ENCODE results near the gene SAMHD1.
A peak's percentile ranks its signal among the peaks of the same experiment; 100 is the strongest.
"Not testable (repeated sequence)": the region's sequence is repeated elsewhere in the genome, so short reads cannot be mapped to it uniquely, and the experiment has no call there.

SAMHD1 gene

GRCh38 chr20:36906086-36906485 is 45.4 kb downstream of the SAMHD1 start:
- not testable (repeated sequence) for DNase-seq

GRCh38 chr20:36905566-36905965 is 45.9 kb downstream of the SAMHD1 start:
- DNase-seq = not testable (repeated sequence)

DNA sequence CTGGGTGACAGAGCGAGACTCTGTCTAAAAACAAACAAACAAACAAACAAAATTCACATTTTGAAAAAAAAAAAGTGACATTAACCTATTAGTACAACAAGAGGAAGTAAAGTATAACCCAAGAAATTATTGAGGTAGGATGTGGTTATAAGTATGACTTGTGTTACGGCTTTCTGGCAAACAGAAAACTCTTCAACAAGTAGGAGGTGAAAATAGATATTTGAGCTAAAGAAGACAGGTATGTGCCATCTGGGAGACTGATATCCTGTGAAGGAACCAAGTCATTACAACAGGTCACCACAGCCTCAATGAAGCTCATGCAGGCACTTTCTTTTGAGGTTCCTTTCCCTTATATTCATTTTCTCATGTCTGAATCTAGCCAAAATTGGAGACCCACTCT is 46.8 kb downstream of the SAMHD1 start:
- DNase-seq = no peak

DNA sequence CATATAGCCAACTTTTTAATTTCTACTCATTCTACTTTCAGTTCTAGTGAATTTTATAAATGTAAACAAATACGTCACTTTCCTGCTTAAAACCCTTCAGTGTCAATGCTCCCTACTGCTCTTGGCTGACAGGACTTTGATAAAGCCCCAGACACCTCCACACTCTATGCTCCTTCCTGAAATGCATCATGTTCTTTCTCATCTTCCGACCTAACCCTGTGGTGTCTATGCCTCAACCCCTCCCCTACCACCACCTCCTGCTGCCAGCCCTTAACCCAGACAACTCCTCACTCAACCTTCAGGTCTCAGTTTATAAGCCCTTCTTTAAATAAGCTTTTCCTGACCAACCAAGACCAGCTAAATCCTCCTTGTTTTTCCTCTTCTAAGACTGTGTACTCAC is 56.5 kb downstream of the SAMHD1 start:
- no peak for DNase-seq

GRCh38 chr20:36893801-36894200 is 57.7 kb downstream of the SAMHD1 start:
- DNase-seq = no peak

GRCh38 chr20:36891211-36891610 is 60.3 kb downstream of the SAMHD1 start:
- no peak for DNase-seq

GRCh38 chr20:36890586-36890985 is 60.9 kb downstream of the SAMHD1 start:
- DNase-seq = no peak

GRCh38 chr20:36888880-36889516 is 62.5 kb downstream of the SAMHD1 start:
- DNase-seq = no peak

DNA sequence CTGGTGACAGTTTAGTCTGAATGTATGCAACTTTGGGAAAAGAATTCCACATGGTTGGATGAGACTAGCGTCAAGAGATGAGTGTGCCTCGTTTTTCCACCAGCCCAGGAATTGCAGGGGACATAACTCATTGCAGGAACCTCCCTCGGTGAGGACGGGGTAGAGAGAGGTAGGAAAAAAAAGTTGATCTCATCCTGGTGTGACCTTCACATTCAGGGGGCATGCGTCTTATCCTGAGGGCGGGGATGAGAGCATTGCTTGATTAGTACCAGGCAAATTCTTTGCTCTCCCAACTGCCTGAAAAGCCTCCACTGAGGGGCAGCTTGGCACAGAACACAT is 63.8 kb downstream of the SAMHD1 start:
- peak; percentile 16 for DNase-seq

- peak; percentile 59 for DNase-seq
Observed at GRCh38 chr20:36886859-36887751, 64.4 kb downstream of the SAMHD1 start.

DNA sequence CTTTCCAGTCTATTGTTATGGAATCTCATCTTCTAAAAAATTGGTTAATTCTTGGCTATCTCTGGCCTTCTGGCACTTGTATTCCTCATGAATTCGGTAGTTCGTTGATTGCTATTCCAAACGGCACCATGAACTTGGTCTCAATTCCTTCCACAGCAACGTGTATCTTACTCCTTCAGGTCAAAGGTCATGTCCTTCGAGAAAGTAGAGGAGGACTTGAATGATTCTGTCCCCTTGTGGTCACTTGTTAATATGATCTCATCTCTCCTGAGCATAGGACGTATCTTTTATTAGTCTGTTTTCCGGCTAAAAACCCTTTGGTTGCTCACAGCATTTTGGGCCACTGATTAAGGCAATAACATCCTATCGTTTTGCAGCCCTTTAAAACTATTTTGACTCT is 66.2 kb downstream of the SAMHD1 start:
- DNase-seq = no peak

DNA sequence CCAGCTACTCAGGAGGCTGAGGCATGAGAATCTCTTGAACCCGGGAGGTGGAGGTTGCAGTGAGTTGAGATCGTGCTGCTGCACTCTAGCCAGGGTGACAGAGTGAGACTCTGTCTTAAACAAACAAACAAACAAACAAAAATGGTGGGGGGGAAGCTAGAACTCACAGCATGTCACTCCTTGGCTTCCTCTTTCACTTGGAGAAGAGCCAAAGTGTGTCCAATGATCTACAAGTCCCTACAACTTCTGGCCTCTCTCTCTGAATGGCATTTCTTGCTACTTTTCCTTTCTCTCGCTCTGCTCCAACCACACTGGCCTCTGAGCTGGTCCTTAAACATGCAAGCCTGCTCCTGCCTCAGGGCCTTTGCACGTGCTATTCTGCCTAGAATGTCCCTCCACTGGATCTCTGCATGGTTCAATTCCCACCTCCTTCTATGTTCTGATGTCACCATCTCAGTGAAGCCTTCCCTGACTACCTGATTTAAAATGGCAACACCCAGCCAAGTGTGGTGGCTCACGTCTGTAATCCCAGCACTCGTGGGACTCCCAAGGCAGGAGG is 67.5 kb downstream of the SAMHD1 start:
- DNase-seq = no peak

DNA sequence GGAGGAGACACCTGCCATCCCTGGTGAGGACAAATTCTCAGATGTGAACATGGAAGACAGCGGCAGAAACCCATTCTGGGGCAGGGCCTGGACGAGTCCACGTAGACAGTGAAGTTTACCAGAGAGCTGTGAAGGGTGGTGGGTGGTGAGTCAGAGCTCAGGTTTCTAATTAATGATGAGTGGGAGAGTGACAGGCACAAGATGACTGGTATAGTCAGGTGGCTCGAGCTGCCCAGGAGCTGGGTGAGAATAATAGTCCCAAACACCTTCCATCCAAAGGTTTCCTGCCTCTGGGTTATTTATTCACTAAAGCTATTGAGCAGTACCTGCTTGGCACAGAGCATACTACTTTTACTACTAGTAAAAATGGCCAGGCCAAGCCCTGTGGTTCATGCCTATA is 69.6 kb downstream of the SAMHD1 start:
- peak; percentile 82 for DNase-seq

DNA sequence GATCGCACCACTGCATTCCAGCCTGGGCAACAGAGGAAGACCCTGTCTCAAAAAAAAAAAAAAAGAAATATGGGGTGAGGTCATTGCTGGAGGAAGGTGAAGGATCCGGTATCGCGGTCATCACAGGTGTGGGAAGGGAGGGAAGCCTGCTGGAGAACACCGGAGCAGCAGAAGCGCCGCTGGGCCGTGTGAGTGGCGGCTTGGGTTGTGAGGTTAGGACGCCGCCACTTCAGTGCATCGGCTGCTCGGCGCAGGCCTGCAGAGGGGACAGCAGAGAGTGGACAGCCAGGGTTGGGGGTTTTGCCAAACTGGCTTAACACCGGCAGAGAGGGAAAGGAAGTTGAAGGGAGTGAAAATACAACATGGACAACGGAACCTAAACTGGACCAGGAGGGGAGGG is 70.2 kb downstream of the SAMHD1 start:
- no peak for DNase-seq

- no peak for DNase-seq
Observed at GRCh38 chr20:36880741-36881250, 70.7 kb downstream of the SAMHD1 start.

GRCh38 chr20:36878941-36879340 is 72.6 kb downstream of the SAMHD1 start:
- DNase-seq = no peak

DNA sequence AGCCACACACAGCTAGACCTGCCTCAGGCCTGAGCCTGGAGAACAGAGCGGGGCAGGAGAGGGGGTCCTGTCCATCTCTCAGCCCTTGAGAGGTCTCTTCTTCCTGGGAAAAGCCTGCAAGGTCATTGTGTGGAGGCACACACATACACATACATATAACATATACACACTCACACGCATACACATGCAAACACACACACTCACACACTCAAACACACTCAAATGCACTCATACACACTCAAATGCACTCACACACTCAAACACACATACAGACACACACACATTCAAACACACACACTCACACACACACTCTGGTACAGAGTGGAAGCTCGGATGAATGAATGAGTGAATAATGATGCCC is 75.1 kb downstream of the SAMHD1 start:
- DNase-seq = no peak

DNA sequence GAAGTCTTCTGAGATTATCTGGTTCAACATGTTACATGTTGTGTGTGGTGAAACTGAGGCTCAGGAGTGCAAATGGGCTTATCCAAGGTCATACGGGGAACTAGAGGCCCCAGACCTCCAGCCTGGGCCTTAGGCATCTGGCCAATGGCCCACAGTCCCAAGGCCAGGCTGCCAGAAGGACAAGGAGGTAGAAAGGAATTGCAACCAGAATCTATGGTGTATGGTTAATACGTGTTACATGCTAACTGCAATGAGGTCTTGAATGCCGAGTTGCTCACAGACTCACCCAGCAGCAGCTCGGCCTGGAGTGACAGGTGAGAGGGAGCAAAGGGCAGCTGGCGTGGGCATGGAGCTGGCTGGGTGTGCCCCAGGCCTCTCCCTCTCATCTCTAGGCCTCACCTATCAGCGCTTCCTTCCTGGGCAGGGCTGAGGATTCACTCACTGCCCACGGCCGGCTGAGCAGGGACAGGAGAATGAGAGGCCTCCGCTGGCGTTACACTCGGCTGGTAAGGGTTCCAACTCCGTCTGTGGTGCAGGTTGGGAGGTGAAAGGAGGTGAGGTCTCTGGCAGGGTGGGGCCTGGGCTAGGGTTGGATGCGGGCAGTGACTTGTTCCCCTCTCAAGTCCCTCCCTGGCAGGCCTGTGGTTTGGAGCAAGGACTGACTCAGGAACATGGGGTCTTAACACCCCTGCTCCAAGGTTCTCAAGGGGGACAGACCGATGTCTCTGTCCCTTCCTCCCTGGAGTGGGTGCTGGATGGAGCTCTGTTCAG is 75.6 kb downstream of the SAMHD1 start, which contains the start of gene TLDC2:
TLDC2 (plus strand) TSS at position 437 of the 771 bp plus-strand sequence; CDS start at position 474, 37 bp downstream.
- no peak for DNase-seq

DNA sequence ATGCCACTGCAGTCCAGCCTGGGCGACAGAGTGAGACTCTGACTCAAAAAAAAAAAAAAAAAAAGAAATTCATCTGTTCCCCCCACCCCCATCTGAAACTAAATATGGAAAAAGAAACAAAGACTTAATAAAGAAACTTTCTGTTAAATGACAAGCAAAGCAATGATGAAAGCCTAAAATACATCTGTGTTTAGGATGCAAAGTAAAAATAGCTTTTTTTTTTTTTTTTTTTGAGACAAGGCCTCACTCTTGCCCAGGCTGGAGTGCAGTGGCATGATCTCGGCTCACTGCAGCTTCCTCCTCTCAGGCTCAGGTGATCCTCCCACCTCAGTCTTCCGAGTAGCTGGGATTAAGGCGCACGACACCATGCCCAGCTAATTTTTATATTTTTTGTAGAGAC is 76.4 kb downstream of the SAMHD1 start:
- DNase-seq = not testable (repeated sequence)

DNA sequence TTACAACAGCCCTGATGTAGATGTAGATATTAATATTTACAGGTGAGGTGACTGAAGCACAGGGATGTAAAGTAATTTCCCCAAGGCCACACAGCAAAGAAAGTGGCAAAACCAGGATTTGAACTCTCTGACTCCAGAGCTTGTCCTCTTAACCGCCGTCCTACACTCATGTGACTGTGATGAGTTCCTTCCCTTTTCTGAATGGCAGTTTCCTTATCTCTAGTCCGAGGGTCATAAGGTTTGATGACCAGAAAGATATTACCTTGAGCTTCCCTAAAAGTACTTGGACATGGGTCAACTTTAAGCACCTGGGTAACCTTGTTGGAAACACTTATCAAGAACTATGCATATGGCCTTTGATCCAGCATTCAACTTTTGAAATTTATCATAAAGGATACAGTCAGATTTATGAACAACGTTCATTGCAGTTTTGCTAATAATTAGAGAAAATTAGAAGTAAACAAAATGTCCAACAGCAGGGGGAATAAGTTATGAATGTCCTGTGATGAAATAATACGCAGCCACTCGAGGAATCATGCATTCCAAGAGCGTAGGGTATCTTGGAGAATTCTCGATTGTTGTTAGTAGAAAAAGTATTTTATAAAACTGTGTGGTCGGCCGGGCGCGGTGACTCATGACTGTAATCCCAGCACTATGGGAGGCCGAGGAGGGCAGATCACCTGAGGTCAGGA is 77.9 kb downstream of the SAMHD1 start:
- DNase-seq = no peak

- DNase-seq = peak; percentile 15
Observed at GRCh38 chr20:36872852-36873251, 78.7 kb downstream of the SAMHD1 start.
